NCI-H146 treated with DMSO at 0.1 percent for 48 hours (cell line): Measurements from ENCODE around the gene INPP5D.
"Not testable (repeated sequence)": the region's sequence is repeated elsewhere in the genome, so short reads cannot be mapped to it uniquely, and the experiment has no call there.

Experiments used
- DNase-seq: peaks from one replicate; lab custom pipeline; 2025; ENCODE audit not compliant: unreplicated experiment; lab: John Stamatoyannopoulos, UW

The INPP5D gene

DNA sequence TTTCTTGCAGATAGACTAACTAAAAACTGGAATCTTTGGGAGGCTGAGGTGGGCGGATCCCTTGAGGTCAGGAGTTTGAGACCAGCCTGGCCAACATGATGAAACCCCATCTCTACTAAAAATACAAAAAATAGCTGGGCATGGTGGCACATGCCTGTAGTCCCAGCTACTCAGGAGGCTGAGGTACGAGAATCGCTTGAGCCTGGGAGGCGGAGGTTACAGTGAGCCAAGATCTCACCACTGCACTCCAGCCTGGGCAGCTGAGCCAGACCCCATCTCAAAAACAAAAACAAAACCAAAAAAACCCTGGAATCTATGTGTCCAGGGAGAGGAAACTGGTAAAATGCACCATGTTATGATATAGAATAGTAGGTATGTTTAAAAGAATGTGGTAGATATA is 7.6 kb upstream of the INPP5D start:
- not testable (repeated sequence) for DNase-seq

GRCh38 chr2:233053928-233054784 is 6.0 kb upstream of the INPP5D start:
- DNase-seq, result no peak

- no peak for DNase-seq
These were observed 4.8 kb upstream of the INPP5D start for GRCh38 chr2:233055362-233055761.

GRCh38 chr2:233056961-233057605 is 3.1 kb upstream of the INPP5D start:
- DNase-seq, result no peak

DNA sequence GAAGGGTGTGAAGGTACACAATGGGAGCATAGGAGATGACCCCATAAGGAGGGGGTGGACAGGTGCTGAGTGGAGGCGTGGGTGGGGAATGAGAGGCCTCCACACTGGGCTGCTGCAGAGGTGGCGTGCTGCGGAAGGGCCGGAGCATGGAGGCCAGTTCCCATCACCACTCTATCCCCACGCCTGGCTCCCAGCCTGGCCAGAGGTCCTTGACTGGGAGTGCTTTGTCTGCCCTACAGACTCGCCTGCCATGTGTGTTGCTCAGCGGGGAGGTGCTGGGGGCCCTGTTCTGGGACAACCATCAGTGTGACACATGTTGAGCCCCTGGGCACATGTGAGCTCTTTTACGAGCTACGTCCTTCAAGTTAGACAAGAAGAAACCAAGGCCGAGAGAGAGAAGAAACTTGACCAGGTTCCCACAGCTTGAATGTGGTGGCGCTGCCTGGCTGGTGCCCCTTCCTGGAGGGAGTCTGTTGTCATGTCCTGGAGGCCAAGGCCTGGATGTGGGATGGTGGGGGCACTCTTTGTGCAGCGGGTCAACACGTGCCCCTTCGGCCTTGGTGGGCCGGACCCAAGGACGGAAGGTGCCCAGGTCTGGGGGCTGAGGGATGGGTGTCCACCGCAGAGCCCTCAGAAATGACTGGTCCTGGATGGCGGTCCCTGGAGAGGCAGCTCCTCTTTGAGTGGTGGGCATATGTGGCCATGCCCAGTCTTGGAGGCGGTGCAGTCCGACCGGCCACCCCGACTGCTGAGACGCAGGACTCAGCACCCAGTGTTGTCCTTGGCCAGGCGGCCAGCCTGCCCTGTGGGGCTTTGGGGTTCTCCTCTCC is 1.2 kb upstream of the INPP5D start:
- DNase-seq, result no peak

GRCh38 chr2:233059547-233059796 is 670 bp upstream of the INPP5D start:
- no peak for DNase-seq

- no peak for DNase-seq
These were observed 398 bp downstream of the INPP5D start for GRCh38 chr2:233060501-233060979.

GRCh38 chr2:233060980-233061590 is 943 bp downstream of the INPP5D start:
- DNase-seq, result no peak

- no peak for DNase-seq
These were observed 1.7 kb downstream of the INPP5D start for GRCh38 chr2:233061591-233062450.

- no peak for DNase-seq
These were observed 2.3 kb downstream of the INPP5D start for GRCh38 chr2:233062451-233062850.

- no peak for DNase-seq
These were observed 2.8 kb downstream of the INPP5D start for GRCh38 chr2:233062946-233063268.

GRCh38 chr2:233063269-233063975 is 3.3 kb downstream of the INPP5D start:
- no peak for DNase-seq

GRCh38 chr2:233063976-233064411 is 3.9 kb downstream of the INPP5D start:
- DNase-seq, result no peak

DNA sequence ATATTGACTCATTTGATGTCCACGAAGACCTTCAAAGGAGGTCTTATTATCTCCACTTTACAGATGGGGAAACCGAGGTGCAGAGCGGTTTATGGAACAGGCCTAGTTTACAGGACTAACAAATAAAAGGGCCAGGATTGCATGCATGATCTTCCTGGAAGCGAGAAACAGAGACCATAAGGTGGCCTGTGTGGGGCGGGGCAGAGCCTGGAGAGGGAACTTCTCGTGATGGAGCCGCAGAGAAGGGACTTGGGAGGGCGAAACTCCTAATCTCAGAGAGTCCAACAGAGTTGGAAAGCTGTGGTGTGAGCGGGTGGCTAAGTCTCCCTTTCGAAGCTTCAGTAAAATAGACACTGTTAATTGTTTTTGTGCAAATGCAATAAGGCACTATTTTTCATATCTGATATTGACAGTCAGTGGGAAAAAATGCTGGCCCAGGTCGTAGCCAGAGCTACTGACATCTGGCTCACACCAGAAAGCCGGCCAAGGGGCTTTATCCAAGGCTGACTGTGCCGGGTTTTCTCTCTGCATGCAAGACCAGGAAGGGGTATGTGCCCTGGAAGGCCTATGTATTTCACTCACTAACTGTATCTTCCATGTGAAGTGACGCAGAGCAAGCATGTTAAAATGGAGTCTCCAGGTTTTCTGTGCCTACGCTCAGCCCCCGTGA is 4.5 kb downstream of the INPP5D start:
- no peak for DNase-seq

- DNase-seq, result not testable (repeated sequence)
These were observed 5.1 kb downstream of the INPP5D start for GRCh38 chr2:233065200-233065589.

DNA sequence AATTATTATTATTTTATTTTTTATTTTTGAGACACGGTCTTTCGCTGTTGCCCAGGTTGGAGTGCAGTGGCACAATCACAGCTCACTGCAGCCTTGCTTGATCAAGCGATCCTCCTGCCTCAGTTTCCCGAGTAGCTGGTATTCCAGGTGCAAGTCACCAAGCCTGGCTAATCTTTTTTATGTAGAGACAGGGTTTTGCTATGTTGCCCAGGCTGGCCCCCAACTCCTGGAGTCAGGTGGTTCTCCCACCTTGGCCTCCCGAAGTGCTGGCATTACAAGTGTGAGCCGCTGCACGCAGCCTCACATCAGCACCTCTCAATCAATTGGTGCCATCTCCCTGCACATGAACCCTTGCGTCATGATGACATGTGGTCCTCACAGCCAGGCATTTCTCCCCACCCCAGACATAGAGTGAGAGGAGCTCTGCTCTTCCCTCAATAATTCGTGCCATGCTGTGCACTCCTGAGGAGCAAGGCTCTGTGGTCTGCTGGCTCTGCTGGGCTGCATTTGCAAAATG is 5.9 kb downstream of the INPP5D start:
- no peak for DNase-seq

DNA sequence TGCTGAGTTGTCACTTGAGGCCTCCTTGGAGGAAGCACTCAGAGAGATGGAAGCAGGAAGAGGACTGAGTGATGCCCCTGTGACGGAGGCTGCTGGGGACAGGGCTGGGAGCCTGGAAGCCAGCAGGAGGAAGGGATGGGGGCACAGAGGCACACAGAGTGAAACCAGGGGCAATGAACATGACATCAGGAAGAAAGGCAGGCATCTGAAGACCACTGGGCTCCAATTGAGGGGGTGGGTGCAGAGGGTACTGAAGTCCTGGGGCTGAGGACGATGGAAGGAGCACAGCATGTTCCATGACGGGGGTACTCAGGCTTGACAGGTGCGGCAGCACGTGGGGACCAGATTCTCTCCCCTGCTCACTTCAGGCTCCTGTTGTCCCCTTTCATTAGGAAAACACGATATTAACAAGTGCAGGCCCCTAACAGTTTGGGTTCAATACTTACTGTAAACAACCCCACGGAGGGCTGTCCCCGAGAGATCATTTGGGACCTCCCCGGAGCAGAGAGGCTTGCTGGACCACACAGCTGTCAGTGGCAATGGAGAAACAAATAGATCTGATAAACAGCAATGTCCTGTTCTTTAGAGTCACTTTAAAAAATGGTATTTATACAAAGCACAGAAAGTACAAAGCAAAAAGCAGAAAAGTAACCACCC is 8.7 kb downstream of the INPP5D start:
- no peak for DNase-seq

- DNase-seq, result no peak
These were observed 12.7 kb downstream of the INPP5D start for GRCh38 chr2:233072838-233073237.

GRCh38 chr2:233074106-233074505 is 14.0 kb downstream of the INPP5D start:
- no peak for DNase-seq
